Neural cell (in vitro differentiated cells): ENCODE measurements around the gene CDK5RAP2.

Experiments used
- EP300 ChIP-seq: fragments of 450-650 bp; conservative IDR thresholded peaks from 2 replicates; pipeline ENCODE4 v1.6.1; 2014; ENCODE audit warnings: antibody characterized with exemption, mild to moderate bottlenecking, moderate library complexity; ENCODE audit not compliant: poor library complexity, severe bottlenecking
- EZH2 ChIP-seq: fragments of 200-600, 300-800 bp; shearing (Covaris generic), sonication (generic); IDR thresholded peaks from 2 replicates; pipeline ENCODE4 v1.6.1; 2014; ENCODE audit warnings: antibody characterized with exemption, low read length, borderline replicate concordance, mild to moderate bottlenecking; ENCODE audit not compliant: insufficient read depth, poor library complexity, severe bottlenecking
- POLR2AphosphoS5 ChIP-seq: IDR thresholded peaks from 2 replicates; pipeline ENCODE4 v1.6.1; 2012
- REST ChIP-seq: IDR thresholded peaks from 2 replicates; pipeline ENCODE4 v1.6.1; 2012; ENCODE audit warnings: borderline replicate concordance
- TF ChIP-seq, protein P1 (sequence below): fragments of 450-650 bp; IDR thresholded peaks from 2 replicates; pipeline ENCODE4 v1.5.1; 2014; ENCODE audit warnings: antibody characterized with exemption, mild to moderate bottlenecking, moderate library complexity; ENCODE audit not compliant: poor library complexity, severe bottlenecking

- no peak for TF ChIP-seq REST
- TF ChIP-seq, protein P1, sequence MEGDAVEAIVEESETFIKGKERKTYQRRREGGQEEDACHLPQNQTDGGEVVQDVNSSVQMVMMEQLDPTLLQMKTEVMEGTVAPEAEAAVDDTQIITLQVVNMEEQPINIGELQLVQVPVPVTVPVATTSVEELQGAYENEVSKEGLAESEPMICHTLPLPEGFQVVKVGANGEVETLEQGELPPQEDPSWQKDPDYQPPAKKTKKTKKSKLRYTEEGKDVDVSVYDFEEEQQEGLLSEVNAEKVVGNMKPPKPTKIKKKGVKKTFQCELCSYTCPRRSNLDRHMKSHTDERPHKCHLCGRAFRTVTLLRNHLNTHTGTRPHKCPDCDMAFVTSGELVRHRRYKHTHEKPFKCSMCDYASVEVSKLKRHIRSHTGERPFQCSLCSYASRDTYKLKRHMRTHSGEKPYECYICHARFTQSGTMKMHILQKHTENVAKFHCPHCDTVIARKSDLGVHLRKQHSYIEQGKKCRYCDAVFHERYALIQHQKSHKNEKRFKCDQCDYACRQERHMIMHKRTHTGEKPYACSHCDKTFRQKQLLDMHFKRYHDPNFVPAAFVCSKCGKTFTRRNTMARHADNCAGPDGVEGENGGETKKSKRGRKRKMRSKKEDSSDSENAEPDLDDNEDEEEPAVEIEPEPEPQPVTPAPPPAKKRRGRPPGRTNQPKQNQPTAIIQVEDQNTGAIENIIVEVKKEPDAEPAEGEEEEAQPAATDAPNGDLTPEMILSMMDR, result no peak
- TF ChIP-seq POLR2AphosphoS5, result no peak
- TF ChIP-seq EZH2, result no peak
- TF ChIP-seq EP300, result no peak
Observed at GRCh38 chr9:120480707-120481106, 99.3 kb downstream of the CDK5RAP2 start.
